H54 (cell line): ENCODE measurements around the gene GARNL3.
A peak's percentile ranks its signal among the peaks of the same experiment; 100 is the strongest.

Source experiments
- DNase-seq: peaks from one replicate; pipeline ENCODE4 v3.0.0; 2011; ENCODE audit warnings: low spot score, mixed read lengths; ENCODE audit not compliant: insufficient read length
- FAIRE-seq: peaks from 3 replicates; lab custom pipeline; 2011; peaks lifted over from hg19 to GRCh38; lab: Jason Lieb, UNC
- POLR2A ChIP-seq: IDR thresholded peaks from 2 replicates; pipeline ENCODE4 v1.6.1; 2011; ENCODE audit warnings: low read depth, mild to moderate bottlenecking, low read length

Gene GARNL3

DNA sequence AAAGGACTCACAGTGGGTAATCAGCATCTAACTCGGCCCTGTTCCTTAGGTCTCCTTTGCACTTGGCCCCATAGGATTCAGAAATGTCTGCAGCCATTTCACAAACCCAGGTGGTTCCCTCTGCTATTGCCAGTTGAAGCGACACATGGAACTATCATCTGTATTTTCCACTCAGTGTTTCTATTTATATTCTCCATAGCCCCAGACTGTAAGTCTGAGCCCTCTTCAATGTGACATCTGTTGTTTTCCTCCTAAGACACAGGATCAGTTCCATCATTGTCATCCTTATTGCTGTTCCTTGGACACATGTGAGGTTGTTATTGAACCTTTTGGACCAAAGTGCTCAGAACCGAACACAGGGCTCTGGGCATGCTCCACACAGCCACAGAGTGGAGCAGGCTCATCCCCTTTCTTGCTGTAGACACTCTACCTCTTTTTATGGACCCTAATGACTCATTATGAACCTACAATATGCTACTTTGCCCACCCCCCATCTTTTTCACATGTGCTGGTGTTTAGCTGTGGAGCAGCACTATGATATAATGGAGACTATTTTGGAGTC, 36.4 kb downstream of the GARNL3 start:
- no peak for TF ChIP-seq POLR2A
- DNase-seq (no peak), FAIRE-seq (no peak)

DNA sequence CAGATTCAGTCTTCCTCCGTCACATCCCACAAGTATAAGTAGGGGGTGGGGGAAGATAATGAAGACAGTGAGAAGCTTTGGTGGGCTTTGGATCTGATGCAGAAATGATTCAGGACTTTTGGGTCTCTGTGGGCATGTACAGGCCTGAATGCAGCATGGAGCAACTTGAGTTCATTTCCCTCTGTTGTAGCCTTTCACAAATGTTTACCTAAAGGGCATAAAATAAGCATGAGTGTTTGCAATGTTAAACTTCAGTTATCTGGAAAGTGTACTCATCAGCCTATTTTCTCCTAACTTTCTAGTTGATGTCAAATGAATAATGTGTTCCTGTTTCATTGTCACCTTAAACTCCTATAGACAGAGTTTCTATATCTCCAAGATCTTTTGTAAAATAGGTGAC, 39.3 kb downstream of the GARNL3 start:
- TF ChIP-seq POLR2A, result no peak
- DNase-seq (no peak), FAIRE-seq (no peak)

DNA sequence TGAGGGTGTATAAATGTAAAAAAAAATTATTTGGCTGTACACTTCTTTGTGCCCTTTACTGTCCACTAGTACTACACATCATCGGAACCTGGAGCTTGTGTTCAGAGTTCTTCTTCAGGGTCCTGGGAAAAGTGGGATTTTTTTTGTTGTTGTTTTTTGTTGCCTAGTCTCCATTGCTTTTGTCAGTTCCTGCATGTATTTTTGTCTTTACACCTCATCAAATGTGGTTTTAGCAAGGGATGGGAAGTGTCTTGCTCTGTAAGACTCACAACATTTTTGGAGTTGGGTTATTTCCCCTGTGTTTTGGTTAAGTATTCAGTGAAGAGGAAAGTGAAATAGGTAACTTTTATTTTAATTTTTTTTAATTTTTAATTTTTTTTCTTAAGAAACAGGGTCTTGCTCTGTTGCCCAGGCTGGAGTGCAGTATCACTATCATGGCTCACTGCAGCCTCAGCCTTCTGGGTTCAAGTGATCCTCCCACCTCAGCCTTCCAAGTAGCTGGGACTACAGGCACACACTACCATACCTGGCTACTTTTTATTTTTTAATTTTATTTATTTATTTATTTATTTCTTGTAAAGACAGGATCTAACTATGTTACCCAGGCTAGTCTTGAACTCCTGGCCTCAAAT, 40.7 kb downstream of the GARNL3 start:
- TF ChIP-seq POLR2A, result no peak
- peak; percentile 76 for FAIRE-seq
- no peak for DNase-seq

DNA sequence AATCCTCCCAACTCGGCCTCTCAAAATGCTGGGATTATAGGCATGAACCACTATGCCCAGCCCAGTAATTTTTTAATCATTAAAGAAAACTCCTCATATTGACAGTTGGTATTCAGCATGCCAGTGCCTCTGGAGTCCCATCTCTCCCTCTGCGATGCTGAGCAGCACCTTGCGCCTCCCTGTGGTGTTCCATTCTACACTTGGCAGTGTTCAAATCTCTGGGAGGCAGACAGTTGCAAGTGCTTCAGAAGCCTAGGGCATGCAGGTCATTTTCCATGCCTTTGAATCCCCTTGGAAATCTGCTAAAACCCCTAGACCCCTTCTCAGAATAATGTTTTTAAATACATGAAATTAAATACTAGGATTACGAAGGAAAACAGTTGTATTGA, 41.3 kb downstream of the GARNL3 start:
- no peak for DNase-seq
- peak; percentile 36 for FAIRE-seq

DNA sequence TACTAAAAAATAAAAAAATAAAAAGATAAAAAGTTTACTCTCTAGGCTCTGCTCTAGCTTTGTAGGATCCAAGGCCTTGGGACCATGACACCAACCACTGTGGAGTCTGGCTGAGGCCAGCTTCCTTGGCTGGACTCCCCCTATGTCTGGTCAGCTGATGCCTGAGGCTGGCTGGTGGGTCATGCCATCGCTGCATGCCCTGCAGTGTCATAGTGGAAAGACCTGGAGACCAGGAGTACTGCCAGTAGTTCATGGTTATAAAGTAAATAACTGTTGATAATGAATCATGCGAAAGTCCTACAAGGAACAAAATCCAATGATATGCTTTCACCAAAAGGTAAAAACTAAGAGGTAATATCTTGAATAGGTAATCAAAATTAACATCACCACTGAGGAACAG, 43.2 kb downstream of the GARNL3 start:
- DNase-seq (no peak), FAIRE-seq (peak; percentile 69)
- TF ChIP-seq POLR2A, result no peak

More for the DNA sequence above, 41.3 kb downstream of the GARNL3 start:
- no peak for TF ChIP-seq POLR2A

GRCh38 chr9:127308652-127309434, 44.3 kb downstream of the GARNL3 start:
- no peak for DNase-seq
- peak; percentile 83 for FAIRE-seq
- no peak for TF ChIP-seq POLR2A

- no peak for DNase-seq
- TF ChIP-seq POLR2A, result no peak
- no peak for FAIRE-seq
Observed at GRCh38 chr9:127309715-127310114, 45.1 kb downstream of the GARNL3 start.

- peak; percentile 73 for FAIRE-seq
- TF ChIP-seq POLR2A, result no peak
- peak; percentile 29 for DNase-seq
Observed at GRCh38 chr9:127311239-127311741, 46.7 kb downstream of the GARNL3 start.

DNA sequence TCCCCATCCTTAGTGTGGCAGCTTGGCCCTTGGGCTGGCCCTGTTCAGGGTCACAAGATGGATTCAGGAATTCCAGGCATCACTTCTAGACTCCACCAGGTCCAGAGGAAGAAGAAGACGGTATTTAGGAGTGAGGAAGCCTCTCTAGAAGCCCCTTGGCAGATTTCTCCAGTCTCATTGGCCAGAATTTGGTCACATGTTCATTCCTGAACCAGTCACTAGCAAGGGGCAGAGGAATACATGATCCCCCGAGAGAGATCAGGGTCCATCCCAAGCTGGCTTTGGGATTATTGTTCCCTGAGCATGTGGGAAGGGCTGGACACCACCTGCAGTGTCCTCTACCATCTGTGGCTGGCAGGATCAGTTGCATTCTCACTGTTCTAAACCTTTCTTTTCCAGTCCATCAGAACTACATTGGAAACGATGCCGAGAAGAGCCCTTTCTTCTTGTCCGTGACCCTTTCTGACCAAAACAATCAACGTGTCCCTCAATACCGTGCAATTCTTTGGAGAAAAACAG, 48.5 kb downstream of the GARNL3 start:
- DNase-seq (no peak), FAIRE-seq (no peak)
- no peak for TF ChIP-seq POLR2A

- no peak for TF ChIP-seq POLR2A
- FAIRE-seq (no peak), DNase-seq (no peak)
Observed at GRCh38 chr9:127314911-127315310, 50.3 kb downstream of the GARNL3 start.

DNA sequence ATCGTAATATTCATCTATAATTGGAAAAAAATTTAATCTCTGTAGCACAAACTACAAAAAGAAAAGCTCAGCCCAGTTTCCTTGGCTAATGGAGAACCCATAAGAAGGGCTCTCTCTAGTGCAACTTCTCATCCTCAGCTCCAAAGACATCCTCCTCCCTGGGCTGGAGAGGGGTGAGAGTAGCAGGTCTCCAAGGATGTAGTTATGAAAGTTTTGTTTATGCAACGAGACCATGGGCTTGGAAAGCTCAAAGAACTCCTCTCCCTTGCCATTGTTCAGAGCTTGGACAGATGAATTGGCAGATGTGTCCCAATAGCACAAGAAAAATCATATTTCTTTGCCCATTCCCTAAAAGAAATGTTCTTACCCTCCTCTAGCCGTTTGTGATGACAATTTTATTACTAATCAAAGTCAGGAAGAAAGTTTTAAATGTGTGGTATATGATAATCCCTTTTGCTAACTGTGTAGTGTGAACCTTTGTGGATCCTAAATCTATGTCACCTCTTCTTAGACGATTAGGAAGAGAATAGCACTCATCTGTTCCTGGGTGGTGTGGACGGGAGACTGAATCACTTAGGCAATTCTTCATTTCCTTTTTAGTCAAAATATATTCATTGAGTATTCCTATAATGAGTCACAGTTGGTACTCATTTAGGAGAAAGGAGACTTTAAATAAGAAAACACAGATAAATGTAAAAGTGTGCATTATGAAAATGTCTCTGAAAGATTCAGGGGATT, 52.2 kb downstream of the GARNL3 start:
- TF ChIP-seq POLR2A, result no peak
- FAIRE-seq, result peak; percentile 36
- peak; percentile 40 for DNase-seq

DNA sequence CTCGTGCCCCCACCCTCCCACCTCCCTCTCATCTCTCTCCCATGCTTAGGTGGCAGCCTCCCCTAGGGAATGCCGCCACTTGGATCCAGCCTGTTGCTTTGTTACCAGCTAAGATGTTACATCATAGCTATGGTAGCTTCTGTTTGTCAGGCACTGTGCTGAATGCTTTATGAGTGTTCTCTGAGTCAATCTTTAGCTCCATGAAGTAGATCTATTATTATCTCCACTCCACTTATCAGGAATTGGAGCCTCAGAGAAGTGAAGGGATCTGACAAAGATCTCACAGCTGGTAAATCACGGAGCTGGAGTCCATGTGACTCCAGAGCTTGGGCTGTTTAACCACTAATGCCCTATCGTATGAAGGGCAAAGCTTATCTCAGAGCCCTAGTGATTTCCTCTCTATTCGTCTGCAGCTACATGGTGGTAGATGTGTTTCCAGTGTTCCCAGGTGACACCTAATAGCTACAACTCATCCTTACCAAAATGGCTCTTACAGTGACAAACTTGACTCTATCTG, 54.1 kb downstream of the GARNL3 start:
- no peak for TF ChIP-seq POLR2A
- peak; percentile 78 for FAIRE-seq
- DNase-seq, result peak; percentile 27
